Epithelial cell of esophagus (primary cell): ENCODE measurements around the gene SPATA22.
"Not testable (repeated sequence)": the region's sequence is repeated elsewhere in the genome, so short reads cannot be mapped to it uniquely, and the experiment has no call there.

Source experiments
- DNase-seq: peaks from one replicate; pipeline ENCODE4 v3.0.0; 2010; ENCODE audit warnings: low read depth
- H3K4me3 ChIP-seq: 2 replicates; pipeline ENCODE4 v1.5.1; 2011; ENCODE audit warnings: mild to moderate bottlenecking, low read length, control low read depth
- CTCF ChIP-seq: IDR thresholded peaks from 2 replicates; pipeline ENCODE4 v1.5.1; 2011; ENCODE audit warnings: low read depth, mild to moderate bottlenecking, low read length, control low read depth, inconsistent platforms; ENCODE audit not compliant: insufficient read depth; ENCODE audit errors: missing control alignments

SPATA22 gene

GRCh38 chr17:3440451-3440850, 31.2 kb downstream of the SPATA22 start:
- no peak for TF ChIP-seq CTCF
- DNase-seq = no peak
- H3K4me3 ChIP-seq = no peak overlapping the region

- no peak overlapping the region for H3K4me3 ChIP-seq
- no peak for TF ChIP-seq CTCF
- no peak for DNase-seq
Measured at GRCh38 chr17:3438368-3438767, 33.3 kb downstream of the SPATA22 start.

GRCh38 chr17:3433741-3434140, 37.9 kb downstream of the SPATA22 start, which contains the start of gene OR1E2:
Gene OR1E2 (minus strand): TSS chr17:3433841. CDS start chr17:3433841, 0 bp downstream.
- no peak within 1 kb of the TSS for H3K4me3 ChIP-seq
- no peak for DNase-seq
- TF ChIP-seq CTCF = no peak

- H3K4me3 ChIP-seq = not testable (repeated sequence)
- DNase-seq = peak; percentile 11
Measured at GRCh38 chr17:3433215-3433614, 38.4 kb downstream of the SPATA22 start.

- DNase-seq = no peak
- no peak for TF ChIP-seq CTCF
- no peak overlapping the region for H3K4me3 ChIP-seq
Measured at GRCh38 chr17:3418222-3418621, 53.4 kb downstream of the SPATA22 start.

- DNase-seq = no peak
- H3K4me3 ChIP-seq = no peak overlapping the region
- TF ChIP-seq CTCF = no peak
Measured at GRCh38 chr17:3415610-3416009, 56.0 kb downstream of the SPATA22 start.

- not testable (repeated sequence) for H3K4me3 ChIP-seq, DNase-seq
Measured at GRCh38 chr17:3412216-3412615, 59.4 kb downstream of the SPATA22 start.

GRCh38 chr17:3411070-3411469, 60.5 kb downstream of the SPATA22 start, which contains the start of gene OR3A3:
Gene OR3A3 (plus strand): TSS chr17:3411370.
- H3K4me3 ChIP-seq = no peak within 1 kb of the TSS

GRCh38 chr17:3403856-3404255, 67.8 kb downstream of the SPATA22 start:
- DNase-seq, H3K4me3 ChIP-seq: not testable (repeated sequence)

More at GRCh38 chr17:3411070-3411469, 60.5 kb downstream of the SPATA22 start, which contains the start of gene OR3A3:
- DNase-seq = no peak
- no peak for TF ChIP-seq CTCF
